NT2/D1 (cell line): ENCODE results near the gene PLPP7.

ENCODE experiments used
- SUZ12 ChIP-seq: IDR thresholded peaks from 2 replicates; pipeline ENCODE4 v1.6.1; 2011; ENCODE audit not compliant: insufficient read length, insufficient read depth; ENCODE audit errors: extremely low read depth
- YY1 ChIP-seq: IDR thresholded peaks from 2 replicates; pipeline ENCODE4 v1.6.1; 2011; ENCODE audit not compliant: insufficient read length, insufficient read depth
- ZNF274 ChIP-seq: IDR thresholded peaks from 2 replicates; pipeline ENCODE4 v1.6.1; 2011; ENCODE audit warnings: mild to moderate bottlenecking, low read depth, low read length

GRCh38 chr9:131272212-131272611 is 17.3 kb upstream of the PLPP7 start:
- TF ChIP-seq SUZ12 (no peak), YY1 (no peak), ZNF274 (no peak)
